ENCODE results near the gene CSDE1. TPM values are rescaled to one million over a fixed set of nuclear protein-coding genes. Genes with fewer than 3 reads are reported as not detected.

CSDE1 gene
- total RNA-seq, 6 donors from 2014 or later: 223 to 548 (median 373) TPM

GRCh38 chr1:114671939-114672275 is 85.9 kb downstream of the CSDE1 start:
- ATAC-seq (ENCODE audit: low FRiP score in 2 of 2): no peak
- peak; percentile 6 to 53 for DNase-seq
- WGBS, 2 donors: 69 to 77% methylated on average over 7 of the region's 7 CpGs
- Histone ChIP-seq H3K36me3 (no peaks in the 10 kb centered on the region), H3K27me3 (no peaks in the 10 kb centered on the region), H3K9me3 (no peaks in the 10 kb centered on the region), H3K27ac (peak overlapping the region in 1 of 4 donors; percentile 32), H3K4me1 (peaks cover 0 to 21% (median 8%) of the 10 kb centered on the region in 4 donors), H3K4me3 (no peak overlapping the region)
- TF ChIP-seq POLR2AphosphoS5 (IDR thresholded peaks at IDR 0.05) (no peak), CTCF (IDR thresholded peaks at IDR 0.05) (no peak), POLR2A (IDR thresholded peaks at IDR 0.05) (no peak), EP300 (IDR thresholded peaks at IDR 0.05) (no peak)

GRCh38 chr1:114671011-114671938 is 86.5 kb downstream of the CSDE1 start:
- peaks cover 0 to 21% (median 8%) of the 10 kb centered on the region in 4 donors for H3K4me1 ChIP-seq
- DNase-seq (no peak), ATAC-seq (ENCODE audit: low FRiP score in 2 of 2) (no peak)
- peak overlapping the region in 3 of 4 donors; percentile 82 to 90 (median 87) for H3K27ac ChIP-seq
- H3K4me3 ChIP-seq: peak overlapping the region in 3 of 4 donors; percentile 61 to 86 (median 77)
- TF ChIP-seq POLR2AphosphoS5 (IDR thresholded peaks at IDR 0.05) (no peak), POLR2A (IDR thresholded peaks at IDR 0.05) (no peak), CTCF (IDR thresholded peaks at IDR 0.05) (peak in 3 of 6 experiments; percentile 21 to 29 (median 28))
- no peaks in the 10 kb centered on the region for H3K27me3 ChIP-seq
- H3K9me3 ChIP-seq: no peaks in the 10 kb centered on the region
- WGBS, 2 donors: 59 to 69% methylated on average over 9 of the region's 9 CpGs
- no peaks in the 10 kb centered on the region for H3K36me3 ChIP-seq

GRCh38 chr1:114670083-114671010 is 87.4 kb downstream of the CSDE1 start:
- H3K9me3 ChIP-seq: no peaks in the 10 kb centered on the region
- H3K36me3 ChIP-seq: no peaks in the 10 kb centered on the region
- H3K27me3 ChIP-seq: no peaks in the 10 kb centered on the region
- peak overlapping the region; percentile 81 to 90 (median 84) for H3K27ac ChIP-seq
- DNase-seq (peak; percentile 96 to 97), ATAC-seq (ENCODE audit: low FRiP score in 2 of 2) (peak; percentile 99)
- WGBS, 2 donors: 4 to 10% methylated on average over 14 to 44 of the region's 45 CpGs
- peak overlapping the region; percentile 38 to 86 (median 69) for H3K4me3 ChIP-seq
- no peak for TF ChIP-seq EP300 (IDR thresholded peaks at IDR 0.05)
- peak in 1 of 2 donors; percentile 81 for TF ChIP-seq POLR2AphosphoS5 (IDR thresholded peaks at IDR 0.05)
- peak in 3 of 4 donors; percentile 46 to 82 (median 80) for TF ChIP-seq POLR2A (IDR thresholded peaks at IDR 0.05)
- TF ChIP-seq CTCF (IDR thresholded peaks at IDR 0.05): peak; percentile 12 to 50 (median 38)
- H3K4me1 ChIP-seq: peaks cover 0 to 21% (median 8%) of the 10 kb centered on the region in 4 donors

- no peaks in the 10 kb centered on the region for H3K36me3 ChIP-seq
- DNase-seq (no peak), ATAC-seq (ENCODE audit: low FRiP score in 2 of 2) (peak; percentile 72 to 84)
- 0 to 1% methylated on average over 8 to 38 of the region's 50 CpGs for WGBS, 2 donors
- peak within 1 kb of the TSS; percentile 81 to 90 (median 84) for H3K27ac ChIP-seq
- TF ChIP-seq POLR2AphosphoS5 (IDR thresholded peaks at IDR 0.05) (no peak), CTCF (IDR thresholded peaks at IDR 0.05) (peak in 1 of 6 experiments; percentile 9), EP300 (IDR thresholded peaks at IDR 0.05) (no peak), POLR2A (IDR thresholded peaks at IDR 0.05) (peak in 1 of 4 donors; percentile 23)
- H3K4me3 ChIP-seq: peak within 1 kb of the TSS; percentile 38 to 86 (median 69)
- no peaks in the 10 kb centered on the region for H3K9me3 ChIP-seq
- H3K27me3 ChIP-seq: no peaks in the 10 kb centered on the region
- peaks cover 0 to 21% (median 8%) of the 10 kb centered on the region in 4 donors for H3K4me1 ChIP-seq
These were observed 88.2 kb downstream of the CSDE1 start, which contains the start of gene DENND2C for GRCh38 chr1:114669562-114670082. Gene DENND2C, minus strand, starts transcription at chr1:114670049. Its CDS starts 44,065 bp downstream, at chr1:114625984.
